Activated naive CD8-positive, alpha-beta T cell treated with anti-CD3 and anti-CD28 coated beads, Interleukin-2, amount 10 ng/mL, durations not matched to agents 7 days and 5 days (primary cell): ENCODE results near the gene SNRPA. TPM values are rescaled to one million over a fixed set of nuclear protein-coding genes. Genes with fewer than 3 reads are reported as not detected.
"Not testable (repeated sequence)": the region's sequence is repeated elsewhere in the genome, so short reads cannot be mapped to it uniquely, and the experiment has no call there.

ENCODE experiments used
- ATAC-seq: fragments of 150-1000 bp; cut with Tn5 transposase; one replicate; pipeline ENCODE4 v1.10.0; 2021; ENCODE audit warnings: low read depth, moderate library complexity
- POLR2A ChIA-PET: fragments of 350-600 bp; sonication (Branson Sonifier 250); formaldehyde crosslinking; loops from one replicate; lab custom pipeline; 2021; ENCODE audit warnings: antibody characterized with exemption; lab: Charles Lee
- DNase-seq: peaks from one replicate; pipeline ENCODE4 v3.0.0; 2021
- H3K27ac Mint-ChIP-seq: one replicate; pipeline ENCODE4 v1.8.0; 2022; ENCODE audit warnings: mild to moderate bottlenecking, mixed read lengths
- H3K27me3 Mint-ChIP-seq: one replicate; pipeline ENCODE4 v1.8.0; 2022; ENCODE audit warnings: mild to moderate bottlenecking, moderate library complexity, mixed read lengths
- H3K36me3 Mint-ChIP-seq: one replicate; pipeline ENCODE4 v1.8.0; 2021; ENCODE audit warnings: mild to moderate bottlenecking, mixed read lengths
- H3K4me1 Mint-ChIP-seq: one replicate; pipeline ENCODE4 v1.8.0; 2021; ENCODE audit warnings: mixed read lengths
- H3K4me3 Mint-ChIP-seq: one replicate; pipeline ENCODE4 v1.8.0; 2022; ENCODE audit warnings: mild to moderate bottlenecking, moderate library complexity, mixed read lengths
- H3K9me3 Mint-ChIP-seq: one replicate; pipeline ENCODE4 v1.8.0; 2021; ENCODE audit warnings: mixed read lengths
- total RNA-seq, 2 experiments: library from RNA; stranded (reverse); gene quantifications; one replicate each; pipeline ENCODE4 v1.2.3, GENCODE V29; 2021

The SNRPA gene
- total RNA-seq, 2 experiments from 2014 or later, result 145 to 157 TPM

DNA sequence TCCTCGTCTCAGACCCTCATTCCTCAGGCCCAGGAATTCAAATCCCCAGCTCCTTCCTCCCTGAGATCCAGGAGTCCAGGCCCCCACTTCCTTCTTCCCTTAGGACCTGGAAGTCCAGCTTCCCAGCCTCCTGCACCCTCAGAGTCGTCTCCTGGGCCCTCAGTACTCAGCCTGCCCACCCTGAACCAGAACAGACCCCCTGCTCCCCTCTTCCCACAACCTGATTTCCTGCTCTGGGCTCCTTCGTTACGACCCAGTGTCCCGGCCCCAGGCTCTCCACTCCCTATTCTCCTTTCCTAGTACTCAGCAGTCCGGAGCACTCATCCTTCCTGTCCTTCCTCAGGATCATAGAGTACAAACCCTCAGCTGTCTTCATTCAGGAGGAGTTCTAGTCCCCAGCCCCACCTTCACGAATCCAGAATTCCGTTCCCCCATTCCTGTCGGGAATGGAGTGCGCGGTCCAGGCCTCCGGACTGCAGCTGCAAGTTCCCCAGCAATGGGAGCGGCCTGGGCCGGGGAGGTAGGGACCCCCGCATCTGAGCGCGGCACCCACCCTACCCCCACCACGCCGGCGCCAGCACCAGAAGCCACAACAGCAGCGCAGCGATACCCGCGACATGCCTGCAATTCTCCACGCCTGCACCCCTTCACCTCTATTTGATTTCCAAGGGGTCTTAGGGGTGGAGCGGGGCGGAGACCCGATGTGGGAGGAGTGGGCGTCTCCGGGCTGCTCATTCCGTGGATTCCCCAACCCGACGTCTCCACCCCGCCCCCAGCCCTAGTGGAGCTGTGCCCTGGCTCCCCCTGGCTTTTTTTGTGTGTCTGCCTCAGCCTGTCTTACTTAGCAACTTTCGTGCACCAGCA is 60.7 kb downstream of the SNRPA start:
- Mint-ChIP-seq H3K27me3 (peaks cover 20% of the 10 kb centered on the region), H3K9me3 (no peaks in the 10 kb centered on the region), H3K36me3 (peaks cover 11% of the 10 kb centered on the region), H3K4me1 (peaks cover 31% of the 10 kb centered on the region), H3K27ac (peak overlapping the region; percentile 72), H3K4me3 (peak overlapping the region; percentile 94)
- ATAC-seq (no peak), DNase-seq (peak; percentile 44)
- POLR2A ChIA-PET, result no interaction called here

DNA sequence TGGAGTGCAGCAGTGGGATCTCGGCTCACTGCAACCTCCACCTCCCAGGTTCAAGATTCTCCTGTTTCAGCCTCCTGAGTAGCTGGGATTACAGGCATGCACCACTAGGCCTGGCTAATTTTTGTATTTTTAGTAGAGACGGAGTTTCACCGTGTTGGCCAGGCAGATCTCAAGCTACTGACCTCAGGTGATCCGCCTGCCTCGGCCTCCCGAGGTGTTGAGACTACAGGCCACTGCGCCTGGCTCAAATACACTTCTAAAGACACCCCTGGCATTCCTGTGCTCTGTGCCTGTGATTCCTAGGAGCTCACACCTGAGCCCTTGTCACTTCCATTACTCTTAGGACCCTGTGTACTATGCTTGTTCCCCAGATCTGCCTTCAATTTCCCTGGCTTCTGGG is 61.6 kb downstream of the SNRPA start:
- DNase-seq, H3K36me3 Mint-ChIP-seq, POLR2A ChIA-PET, ATAC-seq, H3K9me3 Mint-ChIP-seq: not testable (repeated sequence)
- Mint-ChIP-seq H3K27ac (peak overlapping the region; percentile 69), H3K27me3 (peaks cover 22% of the 10 kb centered on the region), H3K4me3 (peak overlapping the region; percentile 94), H3K4me1 (peaks cover 24% of the 10 kb centered on the region)

DNA sequence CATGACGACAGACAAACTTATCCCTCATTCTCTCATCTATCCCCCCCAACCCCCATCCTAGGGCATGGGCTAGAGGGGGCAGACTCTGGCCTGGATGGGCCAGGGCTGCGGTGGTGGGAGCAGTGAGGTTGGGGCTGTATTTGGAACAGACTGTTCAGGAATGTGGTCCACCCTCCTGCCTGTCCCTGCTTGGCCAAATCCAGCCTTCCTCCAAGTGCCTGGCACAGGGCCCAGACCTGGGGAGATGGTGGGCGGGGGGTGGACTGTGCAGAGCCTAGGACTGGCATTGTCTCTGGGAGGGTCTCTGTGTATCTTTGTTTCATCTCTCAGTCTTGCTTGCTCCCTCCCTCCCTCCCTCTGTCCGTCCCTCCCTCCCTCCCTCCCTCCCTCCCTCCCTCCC is 62.2 kb downstream of the SNRPA start:
- H3K4me1 Mint-ChIP-seq, result peaks cover 24% of the 10 kb centered on the region
- no peaks in the 10 kb centered on the region for H3K9me3 Mint-ChIP-seq
- peaks cover 3% of the 10 kb centered on the region for H3K36me3 Mint-ChIP-seq
- peak overlapping the region; percentile 69 for H3K27ac Mint-ChIP-seq
- H3K4me3 Mint-ChIP-seq, result no peak overlapping the region
- no peak for ATAC-seq
- H3K27me3 Mint-ChIP-seq, result peaks cover 24% of the 10 kb centered on the region
- POLR2A ChIA-PET, result no interaction called here
- DNase-seq, result no peak

Other genes with a start within 250 kb of the SNRPA start
- 100 to 1,000 TPM; 139 to 140 TPM for gene SHKBP1, start 174.3 kb upstream of the SNRPA start, total RNA-seq
- 10 to 100 TPM; 83.3 to 94.0 TPM for gene LTBP4, start 149.8 kb upstream of the SNRPA start, total RNA-seq
- gene NUMBL, start 60.6 kb upstream of the SNRPA start, total RNA-seq, result 10 to 100 TPM in 1 of 2 experiments, 1 to 10 TPM in 1; 9.9 to 11.7 TPM
- gene COQ8B, start 34.3 kb upstream of the SNRPA start, total RNA-seq, result 10 to 100 TPM; 35.8 to 36.8 TPM
- gene ITPKC, start 34.1 kb upstream of the SNRPA start, total RNA-seq, result 1 to 10 TPM; 7.1 TPM
- gene ACTMAP, start 726 bp upstream of the SNRPA start, total RNA-seq, result 10 to 100 TPM; 13.5 to 15.6 TPM
- 1 to 10 TPM; 3.0 TPM for gene MIA, start 24.3 kb downstream of the SNRPA start, total RNA-seq
- gene RAB4B, start 27.0 kb downstream of the SNRPA start, total RNA-seq, result 10 to 100 TPM; 53.1 to 57.7 TPM
- 100 to 1,000 TPM; 158 to 159 TPM for gene EGLN2, start 48.0 kb downstream of the SNRPA start, total RNA-seq
- under 1 TPM; 0.28 to 0.55 TPM for gene CYP2A6, start 99.2 kb downstream of the SNRPA start, total RNA-seq
- gene CYP2A7, start 131.0 kb downstream of the SNRPA start, total RNA-seq, result not detected
- not detected for gene CYP2B6, start 240.1 kb downstream of the SNRPA start, total RNA-seq